HG03378 (cell line): ENCODE results near the gene LAMC1.

Source experiments
- ATAC-seq: cut with Tn5 transposase; IDR thresholded peaks from one replicate; pipeline ENCODE4 v1.9.1; 2021; ENCODE audit warnings: mild to moderate bottlenecking, moderate library complexity; ENCODE audit not compliant: unreplicated experiment

LAMC1 gene

GRCh38 chr1:183019860-183020259 is 3.4 kb upstream of the LAMC1 start:
- no peak for ATAC-seq

- ATAC-seq: no peak
These were observed 1.6 kb upstream of the LAMC1 start for GRCh38 chr1:183021405-183022201.

- peak; percentile 29 for ATAC-seq
These were observed 746 bp upstream of the LAMC1 start for GRCh38 chr1:183022202-183023145.

- ATAC-seq: peak; percentile 63
These were observed 539 bp downstream of the LAMC1 start for GRCh38 chr1:183023601-183024316.

GRCh38 chr1:183024317-183025009 is 1.2 kb downstream of the LAMC1 start:
- ATAC-seq: no peak

GRCh38 chr1:183025010-183025337 is 1.8 kb downstream of the LAMC1 start:
- ATAC-seq: no peak

GRCh38 chr1:183025782-183026774 is 2.9 kb downstream of the LAMC1 start:
- peak; percentile 41 for ATAC-seq

GRCh38 chr1:183027031-183027430 is 3.8 kb downstream of the LAMC1 start:
- ATAC-seq: no peak

GRCh38 chr1:183027791-183028190 is 4.6 kb downstream of the LAMC1 start:
- ATAC-seq: no peak

- ATAC-seq: no peak
These were observed 6.4 kb downstream of the LAMC1 start for GRCh38 chr1:183029591-183030000.

- ATAC-seq: no peak
These were observed 6.8 kb downstream of the LAMC1 start for GRCh38 chr1:183030053-183030452.

GRCh38 chr1:183032122-183032921 is 9.1 kb downstream of the LAMC1 start:
- ATAC-seq: no peak

- ATAC-seq: no peak
These were observed 10.0 kb downstream of the LAMC1 start for GRCh38 chr1:183033205-183033604.

GRCh38 chr1:183034682-183035081 is 11.5 kb downstream of the LAMC1 start:
- ATAC-seq: no peak

GRCh38 chr1:183038333-183038866 is 15.2 kb downstream of the LAMC1 start:
- ATAC-seq: no peak

GRCh38 chr1:183038913-183039312 is 15.7 kb downstream of the LAMC1 start:
- no peak for ATAC-seq

- no peak for ATAC-seq
These were observed 16.1 kb downstream of the LAMC1 start for GRCh38 chr1:183039330-183039729.

- no peak for ATAC-seq
These were observed 16.8 kb downstream of the LAMC1 start for GRCh38 chr1:183039985-183040447.
